ENCODE measurements around the gene PRB4. TPM values are rescaled to one million over a fixed set of nuclear protein-coding genes. Genes with fewer than 3 reads are reported as not detected.

The PRB4 gene
- total RNA-seq, 1 donor from 2014 or later = not detected

Other genes starting within 250 kb of the PRB4 start
- 2.0 TPM for gene TAS2R46, start 248.1 kb downstream of the PRB4 start, total RNA-seq
- gene TAS2R43, start 218.1 kb downstream of the PRB4 start, total RNA-seq = 7.1 TPM
- 15.7 TPM for gene TAS2R30, start 175.8 kb downstream of the PRB4 start, total RNA-seq
- 5.4 TPM for gene SMIM10L1, start 139.2 kb downstream of the PRB4 start, total RNA-seq
- gene TAS2R42, start 123.5 kb downstream of the PRB4 start, total RNA-seq = not detected
- not detected for gene PRB3, start 40.7 kb downstream of the PRB4 start, total RNA-seq
- gene PRB2, start 85.1 kb upstream of the PRB4 start, total RNA-seq = not detected

Data from vagina (tissue), 1 donor.